Common myeloid progenitor, CD34-positive (primary cell): ENCODE data around the gene TNIP1.

Source experiments
- CTCF ChIA-PET: fragments of 350-600 bp; sonication (Branson Sonifier 250); formaldehyde crosslinking; loops from one replicate; lab custom pipeline; 2021; ENCODE audit warnings: antibody characterized with exemption; lab: Charles Lee
- POLR2A ChIA-PET: fragments of 350-600 bp; sonication (Branson Sonifier 250); formaldehyde crosslinking; loops from one replicate; lab custom pipeline; 2021; ENCODE audit warnings: antibody characterized with exemption; lab: Charles Lee
- DNase-seq, 3 donors: peaks; one replicate each; pipeline versions ENCODE4 v3.0.0 to v3.0.0-alpha.2; 2013
- H3K27ac ChIP-seq, 2 experiments: 1 replicate in 1 of 2; 2 replicates in 1 of 2; pipeline ENCODE4 v1.7.0; 2013; ENCODE audit warnings: inconsistent platforms in 2 of 2, low read length in 2 of 2, mild to moderate bottlenecking in 2 of 2, low read depth in 1 of 2, moderate library complexity in 1 of 2; ENCODE audit not compliant: severe bottlenecking in 2 of 2, insufficient read depth in 1 of 2, poor library complexity in 1 of 2
- H3K27me3 ChIP-seq, 5 experiments: replicated peaks in 2 of 5; 1 replicate in 3 of 5; 2 replicates in 2 of 5; pipeline versions ENCODE4 v1.6.1 to v1.7.0; 2013; ENCODE audit warnings: low read length in 4 of 5, mild to moderate bottlenecking in 2 of 5, moderate library complexity in 2 of 5, inconsistent platforms in 1 of 5; ENCODE audit not compliant: insufficient read depth in 5 of 5, control insufficient read depth in 4 of 5
- H3K36me3 ChIP-seq, 4 experiments: 1 replicate in 2 of 4; 2 replicates in 2 of 4; pipeline versions ENCODE4 v1.6.1 to v1.7.0; 2013; ENCODE audit warnings: low read length in 3 of 4, control low read depth in 1 of 4, mild to moderate bottlenecking in 1 of 4; ENCODE audit not compliant: control insufficient read depth in 4 of 4, insufficient read depth in 4 of 4
- H3K4me1 ChIP-seq, 4 experiments: 1 replicate in 3 of 4; 2 replicates in 1 of 4; pipeline versions ENCODE4 v1.6.1 to v1.7.1; 2013; ENCODE audit warnings: low read length in 3 of 4, mild to moderate bottlenecking in 3 of 4, control low read depth in 1 of 4, inconsistent platforms in 1 of 4, moderate library complexity in 1 of 4; ENCODE audit not compliant: control insufficient read depth in 4 of 4, insufficient read depth in 4 of 4; ENCODE audit errors: control extremely low read depth in 1 of 4
- H3K4me3 ChIP-seq, 7 experiments: 1 replicate in 4 of 7; 2 replicates in 3 of 7; pipeline versions ENCODE4 v1.5.1 to v1.7.0; 2013; ENCODE audit warnings: mild to moderate bottlenecking in 7 of 7, low read length in 6 of 7, moderate library complexity in 6 of 7, inconsistent platforms in 2 of 7, low read depth in 2 of 7, control low read depth in 1 of 7; ENCODE audit not compliant: insufficient read depth in 4 of 7, control insufficient read depth in 1 of 7; ENCODE audit errors: extremely low read depth in 1 of 7
- H3K9me3 ChIP-seq, 5 experiments: 1 replicate in 4 of 5; 2 replicates in 1 of 5; pipeline versions ENCODE4 v1.6.1 to v1.7.1; 2013; ENCODE audit warnings: low read length in 4 of 5, mild to moderate bottlenecking in 2 of 5, inconsistent platforms in 1 of 5, low read depth in 1 of 5, moderate library complexity in 1 of 5; ENCODE audit not compliant: control insufficient read depth in 4 of 5, insufficient read depth in 2 of 5; ENCODE audit errors: control extremely low read depth in 1 of 5
- WGBS: methylation state at CpG from one replicate; pipeline ENCODE4 v1.1.5; 2013; ENCODE audit not compliant: insufficient coverage; 5-methylcytosine and 5-hydroxymethylcytosine counted together

Gene TNIP1

DNA sequence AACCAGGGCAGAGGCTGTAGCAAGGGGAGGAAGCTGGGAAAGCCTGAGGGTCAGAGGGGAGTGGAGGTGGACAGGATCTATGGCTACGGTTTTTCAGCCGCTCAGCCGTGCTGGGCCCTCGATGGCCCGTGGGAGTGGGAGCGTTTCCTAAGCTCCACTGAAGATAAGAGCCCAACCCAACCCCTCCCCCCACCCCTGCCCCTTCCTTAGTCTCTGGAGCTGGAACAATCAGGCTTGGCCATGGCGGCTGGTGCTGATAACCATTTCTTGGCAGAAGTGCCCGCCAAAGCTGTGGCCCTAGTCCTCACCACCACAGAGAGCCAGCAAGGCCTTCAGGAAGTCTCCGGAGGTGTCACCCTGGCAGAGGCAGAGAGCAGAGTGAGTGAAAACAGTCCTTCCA, 20.3 kb upstream of the TNIP1 start:
- Histone ChIP-seq H3K4me3 (no peak overlapping the region), H3K9me3 (peaks cover 0 to 8% (median 0%) of the 10 kb centered on the region in 5 experiments), H3K27me3 (no peaks in the 10 kb centered on the region), H3K36me3 (peaks cover 12 to 52% (median 31%) of the 10 kb centered on the region in 4 experiments), H3K4me1 (peaks cover 14 to 53% (median 39%) of the 10 kb centered on the region in 4 experiments), H3K27ac (peak overlapping the region in 1 of 2 experiments; percentile 21)
- CTCF ChIA-PET: interaction anchor here (9.3 to 49.9 kb wide), 2 partner anchors 14 to 33 kb away, joined by 111 to 1757 read pairs; partner anchors contain the start of gene TNIP1
- no peak for DNase-seq
- 100% methylated on average over 8 of the region's 9 CpGs for WGBS
- POLR2A ChIA-PET: interaction anchor here (0.9 kb wide), 1 partner anchor 9 kb away, joined by 3 read pairs; no protein-coding TSS in a partner anchor

DNA sequence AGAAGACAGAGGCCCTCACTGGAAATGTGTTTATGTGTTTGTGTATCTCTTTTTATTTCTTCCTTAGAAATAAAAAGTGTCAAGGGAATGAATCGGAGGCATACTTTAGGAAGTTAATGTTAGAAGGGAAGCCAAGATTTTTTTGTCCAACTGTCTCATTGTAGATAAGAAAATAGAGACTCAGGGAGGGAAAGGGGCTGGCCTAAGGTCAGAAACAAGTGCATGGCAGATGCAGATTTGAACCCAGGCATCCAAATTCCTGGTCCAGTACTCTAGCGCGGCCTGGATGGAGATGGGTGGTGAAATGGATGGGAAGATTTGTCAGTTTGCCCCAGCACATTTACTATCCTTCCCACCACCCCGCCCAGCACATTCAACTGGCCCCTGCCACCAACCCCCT, 19.8 kb upstream of the TNIP1 start:
- H3K4me3 ChIP-seq: no peak overlapping the region
- peak overlapping the region in 1 of 2 experiments; percentile 37 for H3K27ac ChIP-seq
- peaks cover 14 to 58% (median 43%) of the 10 kb centered on the region in 4 experiments for H3K4me1 ChIP-seq
- no peaks in the 10 kb centered on the region for H3K27me3 ChIP-seq
- peaks cover 0 to 8% (median 0%) of the 10 kb centered on the region in 5 experiments for H3K9me3 ChIP-seq
- no peak for DNase-seq
- WGBS: 75% methylated on average over 1 of the region's 4 CpGs
- CTCF ChIA-PET: interaction anchor here (9.3 to 49.9 kb wide), 2 partner anchors 14 to 32 kb away, joined by 111 to 1757 read pairs; partner anchors contain the start of gene TNIP1
- POLR2A ChIA-PET: interaction anchor here (0.9 kb wide), 1 partner anchor 9 kb away, joined by 3 read pairs; no protein-coding TSS in a partner anchor
- H3K36me3 ChIP-seq: peaks cover 12 to 48% (median 30%) of the 10 kb centered on the region in 4 experiments

DNA sequence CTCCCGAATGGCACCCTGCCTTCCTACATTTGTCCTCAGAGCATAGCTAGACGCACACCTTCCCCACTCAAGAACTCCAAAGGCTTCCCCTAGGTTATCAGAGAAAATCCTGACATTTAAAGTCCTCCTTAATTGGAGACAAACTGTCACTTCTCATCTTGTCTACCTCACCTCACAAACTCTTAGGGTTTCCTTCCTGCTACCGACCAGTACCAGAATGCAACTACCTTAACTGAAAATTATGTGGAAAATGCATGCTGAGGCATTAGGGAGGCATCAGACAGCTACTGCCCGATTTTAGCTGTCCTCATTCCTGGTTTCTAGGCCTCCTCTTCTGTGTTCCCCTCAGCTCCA, 17.9 kb upstream of the TNIP1 start:
- Histone ChIP-seq H3K9me3 (peaks cover 0 to 8% (median 0%) of the 10 kb centered on the region in 5 experiments), H3K4me3 (peak overlapping the region in 3 of 7 experiments; percentile 2 to 32 (median 23)), H3K27me3 (no peaks in the 10 kb centered on the region), H3K4me1 (peaks cover 26 to 77% (median 63%) of the 10 kb centered on the region in 4 experiments), H3K27ac (peak overlapping the region in 1 of 2 experiments; percentile 50), H3K36me3 (peaks cover 7 to 29% (median 20%) of the 10 kb centered on the region in 4 experiments)
- POLR2A ChIA-PET: interaction anchor here (0.6 to 1.1 kb wide), 5 partner anchors 14 to 631 kb away, joined by 3 to 4 read pairs (median 3); partner anchors contain the start of gene TNIP1
- DNase-seq: no peak
- 44% methylated on average over 3 of the region's 4 CpGs for WGBS
- CTCF ChIA-PET: interaction anchor here (1.4 to 49.9 kb wide), 3 partner anchors 16 to 641 kb away, joined by 3 to 1757 read pairs (median 111); partner anchors contain the start of gene TNIP1

DNA sequence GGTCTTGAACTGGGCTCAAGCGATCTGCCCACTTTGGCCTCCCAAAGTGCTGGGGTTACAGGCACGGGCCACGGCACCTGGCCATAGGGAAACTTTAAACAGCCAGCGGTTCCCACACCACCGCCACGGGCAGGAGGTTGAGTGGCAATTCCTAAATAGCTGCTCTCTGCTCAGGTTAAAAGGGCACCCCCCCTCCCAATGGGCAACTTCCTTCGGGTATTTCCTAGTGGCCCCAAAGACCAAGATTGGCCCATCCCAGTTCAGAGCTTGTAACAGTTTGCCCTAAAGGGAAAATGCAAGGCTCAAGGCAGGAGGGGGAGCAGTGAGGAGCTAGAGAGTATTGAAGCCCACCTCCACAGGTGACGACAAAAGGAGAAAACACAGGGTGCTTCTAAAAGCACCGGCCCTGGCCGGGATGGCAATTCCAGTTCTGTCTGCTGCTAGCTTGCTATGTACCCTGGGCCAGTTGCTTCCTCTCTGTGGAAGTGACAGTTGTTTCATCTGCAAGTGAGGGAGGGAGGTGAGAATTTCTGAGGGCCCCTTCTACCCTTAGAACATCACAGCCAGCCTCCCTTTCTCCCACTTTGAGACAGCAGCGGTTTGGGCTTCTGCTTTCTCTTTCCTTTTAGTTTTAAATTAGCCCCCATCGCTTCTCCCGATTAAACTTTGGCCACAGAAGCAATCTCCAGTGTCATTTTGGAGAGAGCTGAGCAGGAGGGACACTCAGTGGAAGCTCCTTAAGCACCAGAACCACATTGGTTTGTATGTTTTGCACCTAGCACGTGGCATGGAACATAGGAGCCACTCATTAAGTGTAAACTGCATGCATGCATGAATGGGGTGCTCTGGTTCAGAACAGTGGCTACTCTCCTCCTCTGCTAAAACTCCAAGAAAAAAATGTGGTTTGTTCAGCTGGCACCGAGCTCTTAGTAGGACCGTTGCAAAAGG, 17.3 kb upstream of the TNIP1 start:
- H3K27ac ChIP-seq: peak overlapping the region in 1 of 2 experiments; percentile 50
- peak in 2 of 3 donors; percentile 71 to 74 for DNase-seq
- peaks cover 0 to 8% (median 0%) of the 10 kb centered on the region in 5 experiments for H3K9me3 ChIP-seq
- peak overlapping the region in 5 of 7 experiments; percentile 2 to 48 (median 23) for H3K4me3 ChIP-seq
- ChIA-PET POLR2A (interaction anchor here (0.6 to 1.1 kb wide), 6 partner anchors 17 to 630 kb away, joined by 3 to 9 read pairs (median 4); partner anchors contain the start of gene TNIP1), CTCF (interaction anchor here (1.4 to 49.9 kb wide), 4 partner anchors 17 to 641 kb away, joined by 3 to 1757 read pairs (median 58); partner anchors contain the start of gene TNIP1)
- H3K36me3 ChIP-seq: peaks cover 5 to 23% (median 16%) of the 10 kb centered on the region in 4 experiments
- no peaks in the 10 kb centered on the region for H3K27me3 ChIP-seq
- WGBS: 36% methylated on average over 11 of the region's 16 CpGs
- H3K4me1 ChIP-seq: peaks cover 32 to 84% (median 69%) of the 10 kb centered on the region in 4 experiments

DNA sequence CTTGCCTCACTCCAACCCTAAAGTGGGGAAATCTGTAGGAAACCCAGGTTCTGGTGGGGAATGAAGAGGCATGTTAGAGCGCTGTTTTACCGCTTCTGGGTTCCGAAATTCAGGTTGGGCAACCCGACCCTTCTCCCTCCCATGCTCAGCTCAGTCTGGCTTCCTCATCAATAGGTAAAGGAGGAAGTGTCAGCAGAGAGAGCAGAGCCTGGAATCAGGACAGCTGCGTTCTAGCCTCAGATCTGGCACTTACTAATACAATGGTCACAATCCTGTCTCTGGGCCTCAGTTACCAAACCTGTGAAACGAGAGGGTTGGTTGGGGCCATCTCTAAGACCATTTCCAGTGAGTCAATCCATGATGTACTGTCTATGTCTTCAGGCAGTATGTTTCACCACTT, 16.2 kb upstream of the TNIP1 start:
- H3K27ac ChIP-seq: peak overlapping the region in 1 of 2 experiments; percentile 44
- WGBS: 86% methylated on average over 6 of the region's 6 CpGs

DNA sequence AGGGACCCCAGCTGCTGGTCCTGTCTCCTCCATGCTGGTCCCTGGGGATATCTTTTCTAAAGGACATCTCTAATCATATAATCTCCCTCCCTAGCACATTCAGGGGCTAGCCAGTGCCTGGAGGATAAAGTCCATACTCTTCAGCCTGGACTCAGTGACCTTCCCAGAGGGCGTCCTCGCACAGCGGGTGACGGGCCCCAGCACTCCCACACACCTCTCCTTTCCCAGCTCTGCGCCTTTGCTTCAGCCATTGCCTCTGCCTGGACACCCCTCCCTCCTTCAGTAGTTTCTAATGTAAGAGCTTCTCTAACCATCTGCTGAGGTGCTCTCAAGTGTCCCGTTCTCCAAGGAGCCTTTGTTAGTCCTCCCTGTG, 15.2 kb upstream of the TNIP1 start:
- Histone ChIP-seq H3K9me3 (peaks cover 0 to 8% (median 0%) of the 10 kb centered on the region in 5 experiments), H3K27ac (peak overlapping the region in 1 of 2 experiments; percentile 25), H3K36me3 (peaks cover 4 to 10% (median 7%) of the 10 kb centered on the region in 4 experiments), H3K4me3 (no peak overlapping the region), H3K4me1 (peaks cover 34 to 94% (median 83%) of the 10 kb centered on the region in 4 experiments), H3K27me3 (no peaks in the 10 kb centered on the region)
- POLR2A ChIA-PET: interaction anchor here (1.0 to 1.3 kb wide), 2 partner anchors 15 to 118 kb away, joined by 3 to 4 read pairs; partner anchors contain the start of gene TNIP1
- CTCF ChIA-PET: interaction anchor here (1.3 to 49.9 kb wide), 3 partner anchors 13 to 27 kb away, joined by 3 to 1757 read pairs (median 111); partner anchors contain the start of gene TNIP1
- 94% methylated on average over 6 of the region's 6 CpGs for WGBS
- DNase-seq: no peak

More for the DNA sequence above, 16.2 kb upstream of the TNIP1 start:
- ChIA-PET CTCF (interaction anchor here (2.1 to 49.9 kb wide), 3 partner anchors 18 to 29 kb away, joined by 5 to 1757 read pairs (median 111); partner anchors contain the start of gene TNIP1), POLR2A (interaction anchor here (0.5 to 1.3 kb wide), 3 partner anchors 16 to 308 kb away, joined by 3 to 9 read pairs (median 4); partner anchors contain the start of gene TNIP1)
- Histone ChIP-seq H3K4me3 (peak overlapping the region in 1 of 7 experiments; percentile 10), H3K36me3 (peaks cover 5 to 19% (median 14%) of the 10 kb centered on the region in 4 experiments), H3K27me3 (no peaks in the 10 kb centered on the region), H3K4me1 (peaks cover 34 to 91% (median 77%) of the 10 kb centered on the region in 4 experiments), H3K9me3 (peaks cover 0 to 8% (median 0%) of the 10 kb centered on the region in 5 experiments)
- peak in 2 of 3 donors; percentile 35 to 41 for DNase-seq
